ENCODE data around the gene APOLD1.
"Not testable (repeated sequence)": the region's sequence is repeated elsewhere in the genome, so short reads cannot be mapped to it uniquely, and the experiment has no call there.

Gene APOLD1, protein sequence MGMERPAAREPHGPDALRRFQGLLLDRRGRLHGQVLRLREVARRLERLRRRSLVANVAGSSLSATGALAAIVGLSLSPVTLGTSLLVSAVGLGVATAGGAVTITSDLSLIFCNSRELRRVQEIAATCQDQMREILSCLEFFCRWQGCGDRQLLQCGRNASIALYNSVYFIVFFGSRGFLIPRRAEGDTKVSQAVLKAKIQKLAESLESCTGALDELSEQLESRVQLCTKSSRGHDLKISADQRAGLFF

GRCh38 chr12:12784911-12785814 lies at the start of gene APOLD1:
TSS of gene APOLD1 (plus strand) at chr12:12785659. CDS start at chr12:12785692, 33 bp downstream.
- DNase-seq: no peak

GRCh38 chr12:12736759-12737676 lies 48.4 kb upstream of the APOLD1 start:
- peak; percentile 79 for DNase-seq

GRCh38 chr12:12738152-12738551 lies 47.3 kb upstream of the APOLD1 start:
- DNase-seq: not testable (repeated sequence)

DNA sequence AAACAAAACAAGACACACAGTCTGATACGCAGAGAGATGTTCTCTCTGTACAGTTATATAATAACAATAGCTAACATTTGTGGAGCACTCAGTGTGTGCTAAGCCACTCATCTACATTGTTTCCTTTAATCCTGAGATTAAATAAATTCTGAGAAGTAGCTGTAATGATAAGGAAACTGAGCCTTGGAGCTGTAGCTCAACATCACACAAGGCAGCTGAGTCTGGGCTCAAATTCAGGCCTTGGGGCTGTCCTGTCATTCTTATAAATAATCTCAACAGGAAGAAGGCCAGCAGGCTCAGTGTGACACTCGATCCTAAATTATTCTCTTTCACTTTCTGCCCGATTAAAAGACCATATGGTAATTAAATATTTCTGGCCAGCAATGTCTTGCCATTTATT lies 43.8 kb upstream of the APOLD1 start:
- peak; percentile 65 for DNase-seq

DNA sequence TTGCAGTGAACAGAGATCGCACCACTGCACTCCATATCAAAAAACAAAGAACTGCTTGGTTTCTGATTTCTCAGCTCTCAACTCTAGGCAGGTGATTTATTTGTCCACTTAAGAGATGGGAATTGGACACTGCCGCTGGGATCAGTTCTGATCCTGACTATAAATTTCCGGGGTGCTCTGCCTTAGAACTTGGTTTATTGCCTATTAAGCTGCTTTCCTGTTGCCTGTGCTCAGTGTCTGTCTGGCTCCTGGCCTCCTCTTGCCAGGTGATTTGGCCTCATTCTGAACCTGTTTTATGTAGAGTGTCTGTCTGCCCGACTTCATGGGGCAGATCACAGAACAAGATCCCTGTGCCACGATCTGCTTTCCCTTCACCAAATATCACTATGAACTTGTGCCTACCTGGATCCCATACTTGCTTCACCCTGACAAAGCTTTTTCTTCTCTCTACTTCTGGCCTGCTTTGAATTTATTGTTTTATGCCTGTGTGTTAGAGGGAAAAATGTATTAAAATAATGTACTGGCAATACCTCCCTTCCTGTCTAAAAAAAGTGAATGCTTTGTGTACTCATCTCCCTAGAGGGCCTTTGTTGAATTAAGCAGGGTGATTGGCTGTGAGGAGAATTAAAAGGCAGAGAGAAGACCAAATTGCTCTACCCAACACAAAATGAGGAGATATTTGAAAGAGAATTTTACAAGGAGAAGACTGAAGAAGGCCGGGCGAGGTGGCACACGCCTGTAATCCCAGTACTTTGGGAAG lies 40.7 kb upstream of the APOLD1 start:
- DNase-seq: no peak

DNA sequence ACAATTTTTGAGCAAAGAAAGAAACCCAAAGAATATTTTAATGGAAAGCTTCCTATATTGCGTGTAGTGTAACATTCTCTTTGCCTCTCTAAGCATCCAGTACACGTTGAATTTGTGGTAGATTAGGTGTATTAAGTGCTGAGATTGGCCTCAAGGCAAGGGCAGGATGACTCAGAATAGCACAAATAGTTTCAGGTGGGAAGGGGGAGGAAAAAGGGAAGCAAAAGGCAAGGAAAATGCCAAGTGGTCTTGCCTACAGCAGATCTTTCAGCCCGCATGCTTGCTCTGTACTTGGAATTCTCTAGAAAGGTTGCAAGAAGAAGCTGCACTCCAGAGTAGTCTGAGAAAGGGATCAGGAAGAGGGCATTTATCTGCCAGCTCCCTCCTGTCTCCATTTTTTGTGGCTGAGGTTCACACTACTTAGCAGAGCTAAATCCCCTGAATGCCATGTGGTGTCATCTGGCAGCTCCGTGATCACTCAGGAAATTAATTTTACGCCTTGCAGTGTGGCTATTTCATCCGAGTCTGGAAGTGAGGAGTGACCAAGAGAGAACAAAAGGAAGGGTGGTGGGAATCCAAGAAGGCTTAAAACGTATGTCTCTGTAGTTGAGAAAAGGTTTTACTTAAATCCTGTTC lies 39.8 kb upstream of the APOLD1 start:
- DNase-seq: no peak

DNA sequence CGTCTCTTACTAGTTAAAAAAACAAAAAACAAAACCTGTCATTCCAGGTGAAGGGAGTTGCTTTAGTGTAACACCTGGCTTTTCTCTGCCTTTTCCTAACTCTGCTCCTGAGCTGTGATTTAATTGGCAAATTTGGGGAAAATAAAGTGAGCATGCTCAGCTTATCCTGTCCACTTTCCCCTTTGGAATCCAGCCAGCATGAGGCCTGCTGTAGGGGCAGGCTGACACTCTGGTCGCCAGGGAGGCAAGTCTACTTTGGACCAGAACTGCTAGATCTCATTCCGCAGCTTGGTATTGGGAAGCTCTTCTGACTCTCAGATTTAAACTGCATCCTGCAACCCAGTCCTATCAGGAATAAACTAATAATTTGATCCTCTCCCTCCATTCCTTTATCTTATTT lies 38.2 kb upstream of the APOLD1 start:
- DNase-seq: no peak

DNA sequence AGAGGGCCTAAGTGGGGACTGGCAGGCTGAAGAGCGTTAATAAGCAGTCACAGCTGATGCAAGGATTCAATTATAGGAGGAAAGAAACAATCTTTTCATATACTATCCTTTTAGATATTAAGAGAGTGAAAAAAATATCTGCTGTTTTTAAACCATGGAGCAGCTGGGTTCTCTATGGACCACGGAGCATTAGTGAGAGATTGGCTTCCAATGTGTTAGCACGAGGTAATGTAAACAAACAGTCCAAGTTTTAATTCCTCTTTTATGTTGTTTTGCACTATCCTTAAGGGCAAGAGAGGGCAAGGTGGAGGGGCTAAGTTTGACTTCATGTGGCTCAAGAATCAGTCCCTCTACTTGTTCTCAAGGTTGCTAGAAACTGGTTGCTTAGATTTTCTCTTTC lies 37.4 kb upstream of the APOLD1 start:
- peak; percentile 88 for DNase-seq

DNA sequence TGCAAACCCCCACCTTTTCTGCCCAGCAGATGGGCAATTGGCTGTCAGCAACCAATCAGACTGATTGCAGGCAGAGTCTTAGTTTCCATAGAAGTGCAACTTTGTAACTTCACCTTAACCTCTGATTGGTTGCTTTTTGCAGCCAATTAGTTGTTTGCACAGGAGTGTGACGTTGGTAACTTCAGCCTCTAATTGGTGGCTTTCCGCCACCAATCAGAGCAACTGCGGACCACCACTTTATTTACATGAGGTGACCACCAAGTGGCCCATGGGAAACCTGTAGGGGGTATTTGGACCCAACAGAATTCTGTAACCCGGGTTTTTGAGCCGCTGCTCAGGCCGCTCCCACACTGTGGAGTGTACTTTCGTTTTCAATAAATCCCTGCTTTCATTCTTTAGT lies 36.0 kb upstream of the APOLD1 start:
- no peak for DNase-seq

DNA sequence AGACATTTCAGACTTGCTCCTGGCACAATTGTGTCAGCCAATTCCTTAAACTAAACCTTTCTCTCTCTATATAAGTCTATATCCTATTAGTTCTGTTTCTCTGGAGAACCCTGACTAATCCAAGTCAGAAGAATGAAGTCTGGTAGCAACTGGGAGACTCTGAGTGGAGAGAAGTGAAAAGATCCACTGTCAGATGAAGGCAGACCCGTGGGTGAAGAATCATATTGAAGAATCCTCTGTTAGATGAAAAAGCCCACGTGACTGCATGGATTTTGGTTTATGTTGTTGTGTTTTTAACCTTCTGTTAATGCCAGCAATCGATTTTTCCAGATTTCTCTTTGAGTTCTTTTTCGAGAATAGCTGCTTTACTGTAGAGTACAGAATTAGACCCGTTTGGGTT lies 29.5 kb upstream of the APOLD1 start:
- DNase-seq: no peak

DNA sequence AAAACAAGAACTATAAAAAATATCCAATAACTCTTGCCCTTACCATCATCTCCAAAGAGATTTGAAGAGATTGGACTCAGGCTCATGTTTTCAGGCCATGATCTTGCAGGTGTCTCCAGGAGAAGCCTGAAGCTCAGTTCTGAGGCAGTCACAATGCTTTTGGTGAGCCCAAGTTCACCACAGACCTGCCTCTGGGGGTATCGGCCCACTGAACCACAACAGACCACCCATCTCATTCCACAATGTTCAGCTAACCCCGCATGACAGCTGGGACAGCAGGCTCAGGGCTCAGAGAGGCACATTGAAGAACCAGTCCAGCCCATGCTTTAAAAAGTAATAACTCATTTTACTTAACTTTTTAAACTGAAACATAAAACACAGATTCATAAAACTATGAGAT lies 28.3 kb upstream of the APOLD1 start:
- DNase-seq: no peak

DNA sequence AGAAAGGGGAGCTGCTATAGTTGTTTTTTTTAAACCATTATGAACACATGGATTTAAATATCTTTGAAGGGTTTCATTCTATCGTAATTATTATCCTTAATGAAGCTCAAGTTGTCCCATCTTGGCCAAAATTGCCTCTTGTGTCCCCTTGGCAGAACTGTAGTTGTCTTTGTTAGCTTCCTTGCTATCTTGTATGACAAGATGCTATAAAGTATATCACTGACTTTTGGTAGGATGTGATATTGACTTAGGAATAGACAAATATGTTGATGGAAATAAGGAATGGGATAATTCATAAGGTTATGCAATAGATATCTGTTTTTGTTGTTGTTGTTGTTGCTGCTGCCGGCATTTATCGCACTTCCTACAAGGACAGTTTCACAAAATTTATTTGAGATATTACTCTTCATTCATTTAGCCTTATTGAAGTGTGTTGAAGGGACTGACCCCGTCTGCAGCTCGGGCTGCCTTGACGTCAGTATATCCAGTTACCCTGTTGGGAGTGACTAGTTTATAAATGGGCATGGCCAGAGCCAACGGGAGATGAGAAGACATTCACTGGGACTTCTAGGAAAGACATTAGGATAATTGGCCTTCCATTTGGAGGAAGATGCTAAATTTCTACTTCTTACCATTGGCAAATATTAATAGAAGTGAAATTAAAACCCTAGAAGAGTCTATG lies 26.1 kb upstream of the APOLD1 start:
- DNase-seq: no peak

GRCh38 chr12:12764824-12765223 lies 20.6 kb upstream of the APOLD1 start:
- DNase-seq: no peak

DNA sequence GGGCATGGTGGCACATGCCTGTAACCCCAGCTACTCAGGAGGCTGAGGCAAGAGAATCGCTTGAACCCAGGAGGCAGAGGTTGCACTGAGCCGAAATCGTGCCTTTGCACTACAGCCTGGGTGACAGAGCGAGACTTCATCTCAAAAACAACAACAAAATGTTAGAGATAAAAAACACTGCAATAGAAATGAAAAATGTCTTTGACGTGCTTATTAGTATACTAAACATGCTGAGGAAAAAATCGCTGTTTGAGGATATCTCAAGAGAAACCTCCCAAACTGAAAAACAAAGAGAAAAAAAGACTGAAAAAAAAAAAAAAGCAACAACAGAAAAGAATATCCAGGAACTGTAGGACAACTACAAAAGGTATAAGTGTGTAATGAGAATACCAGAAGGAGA lies 15.2 kb upstream of the APOLD1 start:
- DNase-seq: no peak

- DNase-seq: no peak
Observed at GRCh38 chr12:12774791-12775190, 10.7 kb upstream of the APOLD1 start.

DNA sequence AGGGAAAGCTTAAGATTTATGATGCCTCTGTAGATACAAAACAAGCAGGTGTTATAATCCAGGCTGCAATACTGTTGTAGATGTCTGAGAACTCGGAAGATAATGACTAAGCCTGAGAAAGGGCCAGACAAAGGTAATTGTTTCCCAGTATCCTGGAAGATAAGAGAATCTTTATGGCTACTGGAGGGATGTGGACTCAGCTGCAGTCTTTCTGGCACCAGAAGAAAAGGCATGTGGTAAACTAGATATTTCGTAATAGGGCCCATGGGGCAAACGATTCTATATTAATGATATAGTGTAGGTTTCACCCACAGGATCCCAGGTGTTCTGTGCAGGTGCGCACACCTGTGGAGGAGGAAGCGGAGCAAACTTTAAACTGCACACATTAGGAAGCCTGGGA lies 9.2 kb upstream of the APOLD1 start:
- no peak for DNase-seq

DNA sequence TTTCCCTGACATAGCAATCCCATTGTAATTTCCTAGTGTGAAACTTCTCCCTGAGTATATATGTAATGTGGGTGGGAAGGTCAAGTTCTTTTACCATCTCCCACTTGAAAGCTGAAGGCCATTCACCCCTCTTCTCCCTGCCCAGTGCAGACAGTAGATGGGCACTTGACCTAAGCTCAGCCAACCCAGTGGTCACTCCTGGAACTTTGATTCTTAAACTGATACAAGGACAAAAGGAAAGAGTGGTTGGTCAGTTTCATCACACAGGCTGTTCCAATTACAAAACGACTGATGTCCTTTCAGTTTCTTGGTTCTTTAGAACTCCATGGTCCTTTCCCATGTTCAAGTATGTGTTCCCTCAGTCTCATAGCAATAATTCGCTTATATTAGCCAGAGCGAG lies 8.4 kb upstream of the APOLD1 start:
- no peak for DNase-seq

GRCh38 chr12:12779007-12779406 lies 6.5 kb upstream of the APOLD1 start:
- DNase-seq: no peak

- DNase-seq: peak; percentile 92
Observed at GRCh38 chr12:12779529-12779928, 5.9 kb upstream of the APOLD1 start.

- no peak for DNase-seq
Observed at GRCh38 chr12:12784116-12784515, 1.3 kb upstream of the APOLD1 start.

- no peak for DNase-seq
Observed at GRCh38 chr12:12786351-12786705, 869 bp downstream of the APOLD1 start.
